CD4-positive, alpha-beta T cell treated with Interleukin-12 subunit alpha and Interleukin-12 subunit beta, for 1 hour (primary cell): ENCODE measurements around the gene ZNF70.

Experiments
- DNase-seq: peaks from one replicate; pipeline ENCODE4 v3.0.0-alpha.2; 2020

Gene ZNF70

DNA sequence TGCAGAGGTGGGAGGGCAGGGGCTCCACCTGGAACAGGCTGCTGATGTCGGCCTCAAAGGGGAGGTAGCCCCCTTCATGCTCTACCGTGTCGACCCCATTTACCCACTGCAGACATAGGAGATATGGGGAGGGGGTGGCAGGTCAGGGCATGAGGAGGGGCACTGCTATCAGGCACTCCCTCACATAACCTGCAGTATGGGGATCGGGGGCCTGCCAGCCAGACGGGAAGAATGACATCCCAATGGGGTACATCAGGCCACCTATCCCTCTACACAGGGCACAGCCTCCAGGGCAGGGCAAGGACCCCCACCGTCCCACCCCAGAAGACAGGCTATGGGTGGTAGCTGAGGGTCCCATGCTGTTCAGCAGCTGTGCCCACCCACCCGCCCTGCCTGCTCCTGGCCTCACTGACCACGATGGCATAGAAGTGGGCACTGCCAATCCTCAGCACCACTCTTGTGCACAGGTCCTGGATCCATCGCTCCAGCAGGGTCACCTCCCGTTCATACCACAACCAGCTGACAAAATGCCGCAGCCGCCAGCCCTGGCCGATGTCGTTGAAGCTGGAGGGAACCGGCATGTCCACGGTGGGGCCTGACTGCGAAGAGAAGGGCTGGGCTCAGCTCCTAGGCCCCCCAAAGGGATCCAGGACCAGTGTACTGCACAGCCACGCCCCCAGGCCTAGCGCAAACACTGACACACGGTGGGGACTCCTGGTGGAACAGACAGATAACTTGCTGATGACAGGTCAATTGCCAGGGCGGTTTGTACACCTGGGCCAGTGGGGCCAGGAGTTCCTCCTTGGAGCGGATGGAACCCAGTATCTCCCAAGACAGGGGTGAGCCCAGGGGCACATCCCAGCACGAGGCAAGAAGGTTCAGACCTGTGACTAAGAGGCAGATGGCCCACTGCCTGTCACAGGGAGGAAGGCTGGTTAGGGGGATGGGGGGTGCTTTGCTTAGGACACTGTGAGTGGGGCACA, 36.0 kb downstream of the ZNF70 start:
- no peak for DNase-seq

DNA sequence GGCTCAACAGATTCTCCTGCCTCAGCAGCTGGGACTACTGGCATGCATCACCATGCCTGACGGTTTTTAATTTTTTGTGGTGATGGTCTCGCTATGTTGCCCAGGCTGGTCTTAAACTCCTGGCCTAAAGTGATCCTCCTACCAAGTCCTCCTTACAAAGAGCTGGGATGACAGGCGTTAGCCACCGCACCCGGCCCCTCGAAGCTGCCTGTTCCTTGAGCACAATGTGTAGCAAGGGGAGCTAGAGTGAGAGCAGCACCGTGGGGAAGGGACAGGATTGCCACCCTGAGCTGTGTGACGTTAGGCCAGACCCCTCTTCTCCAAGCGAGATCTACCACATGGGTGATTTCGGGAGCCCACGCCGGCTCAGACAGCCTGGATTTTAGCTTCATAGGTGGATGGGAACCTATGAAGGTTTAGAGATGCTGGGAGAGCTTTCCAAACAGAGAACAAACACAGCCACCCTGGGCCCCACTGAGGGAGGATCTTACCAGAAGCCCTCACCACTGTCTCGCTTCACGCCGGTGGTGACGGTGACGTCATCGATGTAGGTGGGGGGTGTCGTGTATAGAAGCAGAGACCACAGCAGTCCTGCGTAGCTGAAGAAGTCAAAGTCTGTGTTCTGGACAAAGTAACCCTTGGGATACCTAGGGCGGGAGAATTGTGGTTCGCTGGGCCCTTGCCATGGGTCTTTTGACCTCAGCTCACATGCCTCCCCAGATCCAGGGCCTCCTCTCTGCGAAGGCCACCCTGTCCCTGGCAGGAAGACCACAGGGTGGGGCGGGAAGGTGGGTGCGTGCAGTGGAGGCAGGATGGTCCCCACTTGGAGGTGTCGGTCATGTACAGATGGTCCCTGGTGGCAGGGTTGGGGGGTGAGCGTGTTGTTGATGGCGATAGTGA, 37.0 kb downstream of the ZNF70 start:
- DNase-seq, result no peak

DNA sequence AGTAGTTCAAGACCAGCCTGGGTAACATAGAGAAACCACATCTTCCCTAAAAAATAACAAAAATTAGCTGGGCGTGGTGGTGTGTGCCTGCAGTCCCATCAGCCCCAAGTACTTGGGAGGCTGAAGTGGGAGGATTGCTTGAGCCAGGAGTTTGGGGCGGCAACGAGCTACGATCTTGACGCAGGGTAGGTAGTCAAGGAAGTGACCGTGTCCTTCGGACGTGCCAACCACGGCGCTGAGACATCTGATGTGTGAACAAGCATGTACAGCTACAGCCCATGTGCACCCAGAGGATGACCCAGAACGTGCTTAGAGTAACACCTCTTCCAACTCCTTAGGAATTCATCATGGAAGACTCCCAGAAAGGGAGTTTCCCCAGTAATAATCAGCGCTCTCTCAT, 38.7 kb downstream of the ZNF70 start:
- no peak for DNase-seq

DNA sequence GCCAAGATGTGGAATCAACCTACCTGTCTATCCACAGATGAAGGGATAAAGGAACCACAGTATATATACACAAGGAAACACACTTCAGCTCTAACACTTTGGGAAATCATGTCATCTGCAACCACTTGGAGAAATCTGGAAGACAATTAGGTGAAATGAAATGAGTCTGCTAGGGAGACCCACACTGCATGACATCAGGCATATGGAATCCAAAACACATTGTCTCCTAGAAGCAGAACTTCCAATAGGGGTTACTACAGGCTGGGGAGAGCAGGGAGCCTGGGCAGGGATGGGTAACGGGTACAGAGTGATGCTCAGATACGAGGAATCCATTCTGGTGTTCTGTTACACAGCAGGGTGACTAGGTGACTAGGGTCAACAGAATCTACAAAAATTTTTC, 41.8 kb downstream of the ZNF70 start:
- DNase-seq, result no peak

DNA sequence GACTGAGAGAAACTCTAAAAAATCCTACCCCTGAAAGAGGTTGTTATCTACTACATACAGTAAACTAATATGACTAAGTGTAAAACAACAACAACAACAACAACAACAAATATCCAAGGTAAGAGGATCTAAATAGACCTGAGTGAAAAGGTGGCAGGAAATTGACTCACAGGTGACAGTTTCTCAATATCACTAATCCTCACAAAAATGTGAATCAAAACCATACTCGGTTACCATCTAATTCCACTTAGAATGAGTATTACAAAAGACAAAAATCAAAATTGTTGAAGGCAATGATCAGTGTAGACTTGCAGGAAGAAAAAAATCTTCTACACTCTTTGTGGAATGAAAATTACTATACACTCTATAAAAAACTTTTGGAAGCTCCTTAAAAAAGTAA, 42.6 kb downstream of the ZNF70 start:
- no peak for DNase-seq

DNA sequence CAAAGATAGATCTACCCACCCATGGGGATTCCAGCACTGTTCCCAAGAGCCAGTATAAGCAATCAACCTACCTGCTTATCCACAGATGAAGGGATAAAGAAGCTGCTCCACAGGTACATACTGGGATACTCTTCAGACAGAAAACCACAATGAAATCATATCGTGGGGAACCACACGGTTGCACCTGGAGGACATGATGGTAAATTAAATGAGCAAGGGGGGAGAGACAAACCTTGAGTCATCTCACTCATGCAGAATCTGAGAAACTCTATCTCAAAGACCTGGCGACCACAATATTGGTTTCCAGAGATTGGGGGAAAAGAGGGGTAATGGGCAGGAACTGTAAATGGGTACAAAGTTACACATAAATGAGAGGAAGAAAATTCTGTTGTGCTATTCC, 45.6 kb downstream of the ZNF70 start:
- no peak for DNase-seq

DNA sequence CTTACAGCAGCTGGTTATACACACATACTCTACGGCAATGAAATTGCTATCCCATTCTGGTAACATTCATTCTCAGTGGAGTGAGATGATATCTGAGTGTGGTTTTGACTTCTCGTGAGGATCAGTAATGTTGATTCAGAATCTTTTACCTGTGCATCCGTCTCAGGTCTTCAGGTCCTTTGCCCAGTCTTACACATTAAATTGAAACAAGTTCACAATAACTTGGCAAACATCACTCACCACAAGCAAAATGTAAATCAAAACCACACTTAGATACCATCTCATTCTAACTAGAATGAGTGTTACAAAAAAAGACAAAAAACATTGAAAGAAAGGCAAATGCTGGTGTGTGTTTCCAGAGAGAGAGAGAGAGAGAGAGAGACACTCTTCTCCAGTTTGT, 46.1 kb downstream of the ZNF70 start:
- DNase-seq, result no peak

DNA sequence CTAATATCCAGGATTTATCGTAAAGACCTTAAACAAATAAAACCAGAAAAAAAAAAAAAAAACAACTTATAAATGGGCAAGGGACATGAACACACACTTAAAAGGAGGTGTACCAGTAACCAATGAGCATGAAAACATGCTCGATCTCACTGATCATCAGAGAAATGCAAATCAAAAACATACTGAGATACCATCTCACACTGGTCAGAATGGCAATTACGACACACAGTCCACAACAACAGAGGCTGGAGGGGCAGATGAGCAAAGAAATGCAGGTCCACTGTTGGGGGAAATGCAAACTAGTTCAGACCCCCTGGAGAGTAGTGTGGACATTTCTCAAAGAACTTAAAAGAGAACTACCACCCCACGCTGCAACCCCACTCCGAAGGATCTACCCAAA, 46.9 kb downstream of the ZNF70 start:
- DNase-seq, result no peak

DNA sequence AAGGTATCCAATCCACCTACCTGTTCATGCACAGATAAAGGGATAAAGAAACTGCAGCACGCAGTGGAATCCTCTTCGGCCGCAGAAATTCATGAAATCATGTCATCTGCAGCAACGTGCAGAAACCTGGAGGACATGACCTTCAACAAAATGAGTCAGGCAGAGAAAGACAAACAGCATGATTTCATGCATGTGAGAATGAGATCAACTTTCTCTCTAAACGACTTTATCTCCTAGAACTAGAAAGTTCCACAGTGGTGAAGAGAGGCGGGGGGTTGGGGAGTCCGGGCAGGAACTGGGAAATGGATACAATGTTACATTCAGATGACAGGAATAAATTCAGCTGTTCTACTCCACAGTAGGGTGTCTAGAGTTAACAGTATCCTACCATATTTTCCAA, 50.2 kb downstream of the ZNF70 start:
- DNase-seq, result no peak

DNA sequence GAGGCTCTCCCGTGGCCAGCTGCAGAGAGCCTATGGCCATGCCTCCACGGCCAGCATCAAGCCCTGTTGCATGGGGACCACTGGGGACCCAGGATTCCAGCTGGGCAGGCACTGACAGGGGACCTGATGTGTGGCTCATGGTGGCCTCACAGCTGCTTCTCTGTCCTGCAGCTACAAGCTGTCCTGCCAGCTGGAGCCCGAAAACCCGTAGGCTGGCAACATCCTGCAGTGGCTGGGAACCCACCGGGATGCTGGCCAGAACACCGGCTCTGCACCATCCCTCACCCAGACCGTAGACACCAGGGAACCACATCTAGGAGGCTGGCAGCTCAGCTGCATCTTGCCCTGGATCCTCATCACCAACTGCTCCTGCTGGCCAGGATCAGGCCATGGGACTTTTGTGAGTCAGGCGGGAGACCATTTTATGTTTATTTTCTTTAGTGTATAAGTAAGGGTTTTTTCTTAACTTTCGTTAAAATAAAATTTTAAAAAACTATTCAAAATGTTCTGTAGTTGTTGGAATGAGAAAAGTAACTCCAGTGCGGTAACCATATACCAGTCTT, 52.2 kb downstream of the ZNF70 start:
- DNase-seq, result no peak

DNA sequence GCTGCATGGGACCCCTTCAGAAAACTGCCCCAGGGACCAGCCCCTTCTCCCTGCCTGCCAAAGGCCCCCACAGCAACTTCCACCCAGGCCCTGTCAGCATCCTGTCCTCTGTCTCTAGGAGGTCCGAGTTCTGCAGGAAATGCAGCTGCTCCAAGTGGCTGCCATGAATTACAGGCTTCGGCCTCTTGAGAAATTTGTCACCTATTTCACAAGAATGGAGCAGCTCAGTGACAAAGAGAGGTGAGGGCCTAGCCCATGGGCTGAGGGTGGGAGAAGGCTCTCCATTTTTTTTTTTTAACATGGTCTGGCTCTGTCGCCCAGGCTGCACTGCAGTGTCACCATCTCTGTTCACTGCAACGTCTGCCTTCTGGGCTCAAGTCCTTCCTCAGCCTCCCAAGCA, 52.8 kb downstream of the ZNF70 start:
- DNase-seq, result no peak

DNA sequence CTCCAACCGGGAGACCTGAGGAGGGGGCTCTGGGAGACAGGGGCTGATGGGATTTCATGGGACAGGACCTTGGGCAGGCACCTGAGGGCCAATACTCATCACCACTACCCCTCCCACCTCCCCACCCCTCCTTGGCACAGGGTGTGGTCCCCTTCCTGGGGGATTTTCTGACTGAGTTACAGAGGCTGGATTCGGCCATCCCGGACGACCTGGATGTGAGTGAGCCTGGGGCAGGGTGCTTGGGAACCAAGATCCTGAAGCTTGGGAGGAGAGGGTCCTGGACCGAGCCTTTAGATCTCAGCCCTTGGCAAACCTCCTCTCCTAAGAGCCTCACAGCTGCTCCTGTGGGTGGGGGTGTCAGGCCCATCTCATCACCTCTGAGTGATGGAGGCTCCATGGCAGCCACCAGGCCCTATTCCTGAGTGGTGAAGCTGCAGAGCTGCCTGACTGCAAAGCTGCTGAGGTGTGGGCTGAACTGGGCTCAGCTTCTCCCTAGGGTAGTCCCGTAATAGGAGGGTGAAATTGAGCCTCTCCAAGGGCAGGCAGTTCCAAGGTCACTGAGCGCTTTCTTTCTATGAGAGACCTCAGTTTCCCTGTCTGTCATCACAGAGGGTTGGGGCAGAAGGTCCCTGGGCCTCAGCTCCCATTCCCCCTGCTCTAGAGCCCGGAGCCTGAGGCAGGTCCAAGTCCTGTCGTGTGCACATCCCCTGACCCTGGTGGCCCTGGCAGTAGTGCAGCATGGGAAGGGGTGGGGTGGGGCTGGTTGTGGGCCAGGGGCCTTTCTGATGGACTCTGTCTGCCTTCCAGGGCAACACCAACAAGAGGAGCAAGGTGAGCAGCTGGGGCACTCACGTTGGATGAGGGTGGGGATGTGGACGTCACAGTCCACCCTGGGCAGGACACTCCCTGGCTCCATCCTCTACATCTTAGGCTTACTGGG, 53.6 kb downstream of the ZNF70 start:
- DNase-seq, result no peak

DNA sequence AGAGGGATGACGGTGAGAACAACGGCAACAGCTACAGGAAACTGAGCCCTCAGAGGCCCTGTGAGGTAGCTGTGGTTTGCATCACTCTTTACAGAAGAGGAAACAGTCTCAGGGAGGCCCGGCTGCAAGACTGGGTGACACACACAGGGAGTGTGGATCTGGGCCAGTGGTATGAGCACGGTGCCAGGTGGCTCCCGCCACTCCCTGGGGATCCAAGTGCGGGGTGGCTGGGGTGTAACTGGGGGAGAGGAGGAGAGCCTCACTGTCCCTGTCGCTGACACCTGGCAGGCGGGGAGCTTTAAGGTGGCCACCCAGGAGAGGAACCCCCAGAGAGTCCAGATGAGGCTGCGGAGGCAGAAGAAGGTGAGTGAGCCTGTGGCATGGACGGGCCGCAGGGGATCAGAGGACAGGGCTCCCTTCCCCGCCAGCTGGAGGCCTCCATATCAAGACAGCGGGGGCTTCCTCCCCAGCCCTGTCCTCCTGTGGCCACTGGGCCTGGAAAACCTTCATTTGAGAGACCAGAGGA, 54.5 kb downstream of the ZNF70 start:
- peak; percentile 82 for DNase-seq

DNA sequence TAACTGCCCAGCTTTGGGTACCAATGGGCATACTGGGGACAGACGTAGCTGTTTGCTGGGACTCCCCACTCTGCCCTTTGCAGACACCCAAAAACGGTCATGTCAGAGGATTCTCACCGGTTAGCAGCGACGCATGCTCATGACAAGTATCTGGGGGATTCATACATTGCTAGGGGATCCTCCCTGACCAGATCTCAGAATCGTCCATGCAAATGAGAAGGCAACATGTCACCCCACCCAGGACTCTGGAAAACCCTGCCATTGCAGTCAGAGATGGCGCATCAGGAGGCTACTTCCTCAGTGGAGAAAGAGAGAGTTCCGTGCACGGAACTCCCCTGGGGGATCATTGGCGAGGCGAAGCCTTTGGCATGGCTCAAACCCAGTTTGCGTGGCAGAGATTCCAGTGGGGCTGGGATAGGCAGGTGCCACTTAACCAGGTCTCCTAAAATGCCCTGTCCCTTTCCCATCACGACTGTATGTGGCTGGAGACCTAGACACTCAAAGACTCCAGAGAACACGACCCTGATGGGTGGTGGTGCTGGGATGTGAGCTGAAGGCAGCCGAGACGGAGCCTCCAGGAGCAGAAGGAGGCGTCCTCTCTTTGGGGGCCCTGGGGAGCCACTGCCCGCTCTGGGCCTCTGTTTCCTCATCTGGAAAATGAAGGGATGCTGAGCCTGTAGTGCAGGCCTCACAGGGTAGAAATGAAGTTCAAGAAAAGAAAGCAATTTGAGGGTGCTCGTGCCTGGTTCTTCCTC, 55.2 kb downstream of the ZNF70 start:
- no peak for DNase-seq

DNA sequence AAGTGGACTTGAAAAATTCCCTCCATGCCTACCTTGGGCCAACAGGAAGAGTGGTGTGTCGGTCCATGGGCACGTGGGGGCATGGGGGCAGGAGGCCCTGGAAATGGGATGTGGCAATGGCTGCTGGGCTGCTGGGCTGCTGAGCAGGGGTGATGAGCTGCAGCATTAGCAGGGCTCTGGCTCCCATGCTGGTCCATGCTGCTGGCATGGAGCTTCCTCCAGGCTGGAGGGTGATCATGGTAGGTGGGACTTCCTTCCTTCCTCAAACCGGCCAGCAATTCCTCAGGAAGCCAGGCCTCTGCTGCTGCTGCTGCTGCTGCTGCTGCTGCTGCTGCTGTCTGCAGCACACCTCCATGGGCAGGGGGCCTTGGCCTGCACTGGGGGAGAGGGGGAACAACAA, 55.8 kb downstream of the ZNF70 start:
- DNase-seq, result no peak

DNA sequence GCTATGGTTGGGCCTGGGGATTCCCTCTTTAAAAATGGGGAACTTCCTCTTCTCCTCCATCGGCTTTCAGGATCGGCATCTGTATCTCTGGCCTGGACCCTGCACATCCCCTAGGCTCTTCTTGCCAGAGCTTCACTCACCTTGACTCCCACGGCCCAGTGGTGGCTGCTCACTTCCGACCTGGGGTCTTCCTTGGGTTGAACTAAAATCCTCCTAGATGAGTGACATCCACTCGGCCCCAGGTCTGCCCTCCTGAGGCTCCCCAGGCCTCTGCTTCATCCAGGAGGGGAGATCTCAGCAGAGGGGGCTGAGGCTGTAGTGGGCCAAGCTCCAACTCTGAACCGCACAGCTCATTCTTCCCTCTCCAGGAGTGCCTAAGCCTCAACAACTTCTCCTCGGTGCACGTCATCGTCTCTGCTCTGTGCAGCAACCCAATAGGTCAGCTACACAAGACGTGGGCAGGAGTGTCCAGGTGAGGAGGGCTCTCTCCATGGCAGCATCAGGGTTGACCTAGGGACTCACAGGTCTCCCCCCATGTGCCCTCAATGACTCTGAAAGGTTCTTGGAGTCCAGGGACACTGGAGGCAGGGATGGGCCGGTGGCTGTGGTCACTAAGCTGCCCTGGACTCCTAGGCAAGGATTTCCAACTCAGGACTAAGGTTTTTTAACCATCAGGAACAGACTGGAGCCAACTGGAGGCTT, 56.8 kb downstream of the ZNF70 start:
- no peak for DNase-seq

DNA sequence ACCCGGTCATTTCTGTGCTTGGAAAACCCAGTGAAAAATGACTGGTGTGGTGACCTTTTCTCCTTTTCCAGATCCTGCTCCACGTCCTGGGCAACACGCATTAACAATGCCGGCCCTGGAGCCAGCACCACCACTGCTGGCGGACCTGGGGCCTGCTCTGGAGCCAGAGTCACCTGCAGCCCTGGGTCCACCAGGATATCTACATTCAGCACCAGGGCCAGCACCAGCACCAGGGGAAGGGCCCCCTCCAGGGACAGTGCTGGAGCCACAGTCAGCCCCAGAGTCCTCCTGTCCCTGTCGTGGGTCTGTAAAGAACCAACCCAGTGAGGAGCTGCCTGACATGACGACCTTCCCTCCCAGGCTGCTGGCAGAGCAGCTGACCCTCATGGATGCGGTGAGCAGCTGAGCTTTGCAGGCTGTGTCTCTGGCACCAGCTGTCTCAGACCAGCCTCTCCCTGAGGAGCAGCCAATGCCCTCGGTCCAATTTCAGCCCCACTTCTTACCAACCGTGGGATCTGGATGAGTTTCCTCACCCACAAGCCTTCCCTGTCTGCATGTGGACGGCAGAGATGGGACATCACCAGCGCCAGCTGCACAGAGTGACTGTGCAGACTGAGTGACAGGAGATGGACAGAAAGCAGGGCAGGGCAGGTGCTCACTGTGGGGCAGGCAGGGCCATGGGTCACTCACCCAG, 58.2 kb downstream of the ZNF70 start:
- DNase-seq, result no peak

DNA sequence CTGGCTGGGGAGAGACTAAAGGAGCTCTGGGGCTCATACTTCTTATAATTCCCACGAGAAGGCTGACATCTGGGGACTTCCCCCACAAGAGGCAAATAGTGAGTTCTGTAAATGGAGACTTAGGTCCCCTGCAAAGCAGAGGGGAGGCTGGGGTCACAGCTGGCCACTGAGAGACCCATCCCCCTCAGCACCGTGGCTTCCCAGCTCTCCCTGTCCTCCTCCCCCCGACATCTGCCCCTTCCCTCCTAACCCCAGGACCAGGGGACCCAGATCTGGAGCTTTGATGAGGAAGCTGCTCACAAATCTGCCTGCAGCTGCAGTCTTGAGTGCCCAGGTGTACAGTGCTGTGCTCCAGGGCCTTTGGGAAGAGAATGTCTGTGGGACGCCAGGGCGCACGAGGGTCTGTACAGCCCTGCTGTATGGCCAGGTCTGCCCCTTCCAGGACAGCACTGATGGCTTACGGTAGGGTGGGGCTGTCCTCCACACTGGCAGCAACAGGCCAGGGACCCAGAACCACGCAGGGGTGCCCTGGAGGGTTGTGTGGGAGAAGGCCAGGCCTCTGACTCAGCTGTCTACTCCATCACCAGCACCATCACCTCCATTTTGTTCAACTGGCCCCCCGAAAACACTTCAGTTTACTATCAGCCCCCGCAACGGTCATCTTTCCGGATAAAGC, 59.0 kb downstream of the ZNF70 start:
- no peak for DNase-seq

DNA sequence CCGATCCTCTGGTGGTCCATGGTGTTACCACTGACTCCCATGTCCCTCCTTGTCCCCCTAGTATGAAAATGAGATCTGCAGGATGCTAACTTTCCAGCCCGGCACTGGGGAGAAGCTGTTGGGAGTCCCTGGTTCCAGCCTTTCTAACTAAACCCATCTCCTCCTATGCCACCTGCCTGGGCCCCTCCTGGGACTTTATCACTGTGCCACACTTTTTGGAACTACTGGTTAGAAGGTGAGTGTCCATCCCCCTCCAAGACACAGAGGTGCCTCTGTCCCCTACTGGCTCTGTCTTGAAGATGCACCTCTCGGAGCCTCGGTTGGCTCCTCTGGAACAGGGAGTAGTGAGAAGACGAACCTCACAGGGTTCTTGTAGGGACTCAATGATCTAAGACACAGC, 60.2 kb downstream of the ZNF70 start, which contains the start of gene RGL4:
Gene RGL4, plus strand, starts transcription at position 301 of the 400 bp plus-strand sequence. CDS start 1,018 bp downstream, outside the sequence.
- no peak for DNase-seq
